IMR-90 (cell line): ENCODE results near the gene RANBP3. TPM values are rescaled to one million over a fixed set of nuclear protein-coding genes. Genes with fewer than 3 reads are reported as not detected.
A peak's percentile ranks its signal among the peaks of the same experiment; 100 is the strongest.

Experiments used
- ATAC-seq: fragments of 200-7000 bp; cut with Tn5 transposase; 2 replicates; pipeline ENCODE4 v1.9.1; 2020; ENCODE audit warnings: low read depth, mild to moderate bottlenecking, moderate library complexity
- BruUV-seq: library from RNA; stranded (reverse); fragments of 400-500 nt; replicated peaks from 2 replicates; lab custom pipeline; 2021; lab: Mats Ljungman, UMichigan
- CTCF ChIA-PET: fragments of 300-600 bp; formaldehyde crosslinking; extraction: SDS; loops from one replicate; lab custom pipeline; 2021; ENCODE audit warnings: antibody characterized with exemption; lab: Yijun Ruan, JAX
- POLR2A ChIA-PET: fragments of 300-600 bp; sonication (Branson Sonifier 250); formaldehyde crosslinking; loops from one replicate; lab custom pipeline; 2022; ENCODE audit warnings: antibody characterized with exemption; ENCODE audit not compliant: unreplicated experiment; lab: Charles Lee
- DNase-seq: peaks from one replicate; pipeline ENCODE4 v3.0.0; 2013
- H2AFZ ChIP-seq: replicated peaks from 2 replicates; pipeline ENCODE3; 2013; ENCODE audit warnings: low read length, mild to moderate bottlenecking; ENCODE audit not compliant: poor library complexity
- H2AK5ac ChIP-seq: 2 replicates; pipeline ENCODE4 v1.6.1; 2013; ENCODE audit warnings: low read depth, low read length, inconsistent platforms
- H2AK9ac ChIP-seq: replicated peaks from 2 replicates; pipeline ENCODE3; 2013; ENCODE audit warnings: mild to moderate bottlenecking, low read depth, low read length, moderate library complexity; ENCODE audit not compliant: poor library complexity
- H2BK120ac ChIP-seq: 2 replicates; pipeline ENCODE4 v1.6.1; 2013; ENCODE audit warnings: low read depth, low read length, inconsistent platforms
- H2BK15ac ChIP-seq: 3 replicates; pipeline ENCODE4 v1.6.1; 2013; ENCODE audit warnings: low read depth, low read length, inconsistent platforms
- H2BK20ac ChIP-seq: 2 replicates; pipeline ENCODE4 v1.6.1; 2013; ENCODE audit warnings: low read depth, mild to moderate bottlenecking, inconsistent platforms, low read length, moderate library complexity
- H2BK5ac ChIP-seq: 2 replicates; pipeline ENCODE4 v1.6.1; 2013; ENCODE audit warnings: mild to moderate bottlenecking, low read depth, low read length, inconsistent platforms; ENCODE audit not compliant: poor library complexity, severe bottlenecking
- H3K14ac ChIP-seq: replicated peaks from 2 replicates; pipeline ENCODE4 v1.6.1; 2013; ENCODE audit warnings: low read depth, low read length, inconsistent platforms
- H3K18ac ChIP-seq: 2 replicates; pipeline ENCODE4 v1.6.1; 2013; ENCODE audit warnings: low read depth, low read length, control low read depth
- H3K23ac ChIP-seq: 2 replicates; pipeline ENCODE4 v1.6.1; 2013; ENCODE audit warnings: low read depth, low read length, inconsistent platforms
- H3K27ac ChIP-seq: 2 replicates; pipeline ENCODE4 v1.5.1; 2013; ENCODE audit warnings: mild to moderate bottlenecking, control low read depth, low read length; ENCODE audit not compliant: insufficient read depth
- H3K27me3 ChIP-seq: 2 replicates; pipeline ENCODE4 v1.6.1; 2013; ENCODE audit warnings: low read length; ENCODE audit not compliant: control insufficient read depth, insufficient read depth
- H3K36me3 ChIP-seq: 2 replicates; pipeline ENCODE4 v1.6.1; 2013; ENCODE audit warnings: low read length, mixed read lengths; ENCODE audit not compliant: control insufficient read depth, insufficient read depth
- H3K4ac ChIP-seq: 2 replicates; pipeline ENCODE4 v1.6.1; 2013; ENCODE audit warnings: low read depth, low read length, inconsistent platforms
- H3K4me1 ChIP-seq: 2 replicates; pipeline ENCODE4 v1.6.1; 2013; ENCODE audit warnings: low read length, mixed read lengths; ENCODE audit not compliant: control insufficient read depth, insufficient read depth
- H3K4me2 ChIP-seq: 2 replicates; pipeline ENCODE4 v1.6.1; 2013; ENCODE audit warnings: low read depth, mild to moderate bottlenecking, control low read depth, low read length, moderate library complexity
- H3K4me3 ChIP-seq: 2 replicates; pipeline ENCODE4 v1.5.1; 2013; ENCODE audit warnings: low read depth, mild to moderate bottlenecking, control low read depth, low read length, moderate library complexity; ENCODE audit not compliant: insufficient read depth
- H3K56ac ChIP-seq: 2 replicates; pipeline ENCODE4 v1.6.1; 2013; ENCODE audit warnings: low read length, inconsistent platforms; ENCODE audit not compliant: insufficient read depth; ENCODE audit errors: extremely low read depth
- H3K79me1 ChIP-seq, 2 experiments: 2 replicates each; pipeline ENCODE4 v1.6.1; 2013; ENCODE audit warnings: low read length in 2 of 2, inconsistent platforms in 1 of 2, low read depth in 1 of 2
- H3K9ac ChIP-seq: 2 replicates; pipeline ENCODE4 v1.6.1; 2013; ENCODE audit warnings: low read depth, low read length, control low read depth
- H3K9me1 ChIP-seq: 2 replicates; pipeline ENCODE4 v1.6.1; 2013; ENCODE audit warnings: low read length, inconsistent platforms; ENCODE audit not compliant: insufficient read depth
- H3K9me3 ChIP-seq: 2 replicates; pipeline ENCODE4 v1.6.1; 2013; ENCODE audit warnings: low read length; ENCODE audit not compliant: control insufficient read depth, insufficient read depth
- H4K20me1 ChIP-seq: 2 replicates; pipeline ENCODE4 v1.6.1; 2013; ENCODE audit warnings: low read length, inconsistent platforms; ENCODE audit not compliant: insufficient read depth
- H4K5ac ChIP-seq: 2 replicates; pipeline ENCODE4 v1.6.1; 2013; ENCODE audit warnings: mild to moderate bottlenecking, low read depth, low read length, control low read depth
- H4K8ac ChIP-seq, 2 experiments: 2 replicates each; pipeline ENCODE4 v1.6.1; 2013; ENCODE audit warnings: low read depth in 2 of 2, low read length in 2 of 2, control low read depth in 1 of 2, inconsistent platforms in 1 of 2
- H4K91ac ChIP-seq: 2 replicates; pipeline ENCODE4 v1.6.1; 2013; ENCODE audit warnings: low read depth, low read length, inconsistent platforms; ENCODE audit not compliant: insufficient read depth
- BHLHE40 ChIP-seq: fragments of 150-350 bp; IDR thresholded peaks from 2 replicates; pipeline ENCODE4 v1.6.1; 2016; ENCODE audit warnings: mild to moderate bottlenecking, low read depth, low read length
- CHD1 ChIP-seq: IDR thresholded peaks from 2 replicates; pipeline ENCODE4 v1.6.1; 2012; ENCODE audit warnings: low read depth, low read length, improper control_type of control experiment
- CTCF ChIP-seq: conservative IDR thresholded peaks from 2 replicates; pipeline ENCODE4 v1.5.1; 2012; ENCODE audit warnings: mild to moderate bottlenecking, low read depth, low read length, improper control_type of control experiment
- ELK1 ChIP-seq: fragments of 150-350 bp; IDR thresholded peaks from 2 replicates; pipeline ENCODE4 v1.6.1; 2016; ENCODE audit warnings: low read depth, mild to moderate bottlenecking, low read length, moderate library complexity, borderline replicate concordance
- FOS ChIP-seq: fragments of 150-350 bp; IDR thresholded peaks from 2 replicates; pipeline ENCODE4 v1.6.1; 2016; ENCODE audit warnings: low read depth, low read length
- MAFK ChIP-seq: IDR thresholded peaks from 2 replicates; pipeline ENCODE4 v1.6.1; 2012; ENCODE audit warnings: low read depth, low read length, improper control_type of control experiment
- MAZ ChIP-seq: IDR thresholded peaks from 2 replicates; pipeline ENCODE4 v1.6.1; 2012; ENCODE audit warnings: low read depth, mild to moderate bottlenecking, low read length, improper control_type of control experiment, moderate library complexity, borderline replicate concordance
- MXI1 ChIP-seq: IDR thresholded peaks from 2 replicates; pipeline ENCODE4 v1.6.1; 2012; ENCODE audit warnings: low read depth, mild to moderate bottlenecking, low read length, moderate library complexity, borderline replicate concordance
- NFE2L2 ChIP-seq: fragments of 150-350 bp; IDR thresholded peaks from 2 replicates; pipeline ENCODE4 v1.6.1; 2016; ENCODE audit warnings: low read depth, mild to moderate bottlenecking, low read length
- POLR2A ChIP-seq: IDR thresholded peaks from 2 replicates; pipeline ENCODE4 v1.6.1; 2012; ENCODE audit warnings: mild to moderate bottlenecking, low read depth, low read length
- RAD21 ChIP-seq: IDR thresholded peaks from 2 replicates; pipeline ENCODE4 v1.6.1; 2012; ENCODE audit warnings: low read length, improper control_type of control experiment
- RCOR1 ChIP-seq: IDR thresholded peaks from 2 replicates; pipeline ENCODE4 v1.6.1; 2012; ENCODE audit warnings: mild to moderate bottlenecking, low read length, improper control_type of control experiment; ENCODE audit not compliant: insufficient replicate concordance
- RFX5 ChIP-seq: IDR thresholded peaks from 2 replicates; pipeline ENCODE4 v1.8.0; 2012; ENCODE audit warnings: low read depth, mild to moderate bottlenecking, low read length, moderate library complexity
- WGBS, 2 experiments: methylation state at CpG; one replicate each; pipeline versions ENCODE4 v1.1.5 to v1.1.7; 2013; ENCODE audit warnings: missing lambda C conversion rate in 2 of 2; ENCODE audit not compliant: insufficient read length in 1 of 2; ENCODE audit errors: extremely low coverage in 2 of 2; 5-methylcytosine and 5-hydroxymethylcytosine counted together
- dilution Hi-C: fragments of 300-500 bp; cut with HindIII; formaldehyde crosslinking; loops from one replicate; pipeline ENCODE4 v1.14.3; 2018; ENCODE audit warnings: low sequenced_read_pairs; ENCODE audit not compliant: unreplicated experiment
- in situ Hi-C: fragments of 300-500 bp; cut with MboI; formaldehyde crosslinking; loops from 3 replicates; pipeline ENCODE4 v1.14.3; 2019; ENCODE audit warnings: low sequenced_read_pairs, inconsistent platforms, mixed read lengths
- intact Hi-C: fragments of 100-400 bp; cut with micrococcal nuclease; formaldehyde crosslinking; loops from 2 replicates; pipeline ENCODE4 v1.10.0; 2022
- polyA plus RNA-seq, 3 experiments: library from polyadenylated mRNA; depleted of rRNA; stranded (reverse); fragments of >200 nt; gene quantifications; 2 replicates each; pipeline ENCODE4 v1.2.3, GENCODE V29; 2012; ENCODE audit warnings: low replicate concordance in 1 of 3
- total RNA-seq: library from RNA; depleted of rRNA; stranded (reverse); fragments of >200 nt; gene quantifications from 2 replicates; pipeline ENCODE4 v1.2.3, GENCODE V29; 2012
- TF ChIP-seq, protein P1 (sequence below): fragments of 150-350 bp; IDR thresholded peaks from 2 replicates; pipeline ENCODE4 v1.6.1; 2017; ENCODE audit warnings: mild to moderate bottlenecking, antibody characterized with exemption, low read length, low read depth

Gene RANBP3
- total and polyA plus RNA-seq, 2 of the 4 experiments (the other 2 are of a cell fraction) = 42.5 to 111 TPM

- TF ChIP-seq BHLHE40 = no peak
These were observed 18.5 kb downstream of the RANBP3 start (continued) for GRCh38 chr19:5959260-5960004.

DNA sequence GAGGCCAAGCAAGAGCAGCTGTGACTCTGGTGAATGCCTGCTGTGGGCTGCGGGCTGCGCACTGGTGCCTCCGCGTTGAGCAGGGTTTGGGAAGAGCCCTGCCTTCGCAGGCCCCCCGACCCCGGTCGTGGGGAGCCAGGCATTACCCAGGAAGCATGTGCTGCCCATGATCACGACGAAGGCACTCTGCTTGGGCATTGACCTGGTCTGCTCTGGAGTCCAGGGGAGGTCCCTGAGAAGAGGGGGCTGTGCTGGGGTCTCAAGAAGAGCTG lies 19.2 kb downstream of the RANBP3 start:
- peaks cover 50% of the 10 kb centered on the region for H3K4me1 ChIP-seq
- peak overlapping the region; percentile 69; the same call in 1 of the 2 replicates for H3K4ac ChIP-seq
- no peak overlapping the region for H3K4me3 ChIP-seq
- no peak overlapping the region for H4K8ac ChIP-seq
- H3K36me3 ChIP-seq = no peaks in the 10 kb centered on the region; the same call in 1 of the 2 replicates
- no peak overlapping the region for H3K23ac ChIP-seq
- peaks cover 30 to 99% of the 10 kb centered on the region in 2 experiments for H3K79me1 ChIP-seq
- 94% methylated on average over 8 of the region's 10 CpGs; no CpG with 5 or more reads in 1 of the 2 experiments for WGBS, 2 experiments
- no peak overlapping the region for H2BK20ac ChIP-seq
- H4K20me1 ChIP-seq = peaks cover 92% of the 10 kb centered on the region
- ChIA-PET POLR2A (no interaction called here), CTCF (no interaction called here)
- no peak overlapping the region for H2BK5ac ChIP-seq
- H4K5ac ChIP-seq = no peak overlapping the region
- no peaks in the 10 kb centered on the region for H3K9me3 ChIP-seq
- no peak overlapping the region for H3K14ac ChIP-seq
- intact Hi-C loops (no loop called here), dilution Hi-C loops (no loop called here), in situ Hi-C loops (no loop called here)
- H3K27me3 ChIP-seq = no peaks in the 10 kb centered on the region
- H3K18ac ChIP-seq = no peak overlapping the region
- H2AFZ ChIP-seq = no peak overlapping the region
- BruUV-seq = no TSS peak
- H3K56ac ChIP-seq = no peak overlapping the region
- H2BK15ac ChIP-seq = no peak overlapping the region
- H2AK5ac ChIP-seq = peak overlapping the region; percentile 26
- H3K9ac ChIP-seq = no peak overlapping the region
- H2BK120ac ChIP-seq = no peak overlapping the region
- peak overlapping the region; percentile 20 for H2AK9ac ChIP-seq
- no peak overlapping the region for H4K91ac ChIP-seq
- no peak for ATAC-seq
- no peak overlapping the region for H3K4me2 ChIP-seq
- no peak for DNase-seq
- H3K27ac ChIP-seq = no peak overlapping the region
- H3K9me1 ChIP-seq = peaks cover 58% of the 10 kb centered on the region
- TF ChIP-seq MXI1 (no peak), RAD21 (no peak), CTCF (no peak), ELK1 (no peak), FOS (no peak), RCOR1 (no peak), RFX5 (no peak), MAZ (no peak), CHD1 (no peak), MAFK (no peak), POLR2A (no peak), BHLHE40 (no peak), NFE2L2 (no peak)
- TF ChIP-seq, protein P1, sequence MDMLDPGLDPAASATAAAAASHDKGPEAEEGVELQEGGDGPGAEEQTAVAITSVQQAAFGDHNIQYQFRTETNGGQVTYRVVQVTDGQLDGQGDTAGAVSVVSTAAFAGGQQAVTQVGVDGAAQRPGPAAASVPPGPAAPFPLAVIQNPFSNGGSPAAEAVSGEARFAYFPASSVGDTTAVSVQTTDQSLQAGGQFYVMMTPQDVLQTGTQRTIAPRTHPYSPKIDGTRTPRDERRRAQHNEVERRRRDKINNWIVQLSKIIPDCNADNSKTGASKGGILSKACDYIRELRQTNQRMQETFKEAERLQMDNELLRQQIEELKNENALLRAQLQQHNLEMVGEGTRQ = no peak
